K562 (cell line): ENCODE results near the gene SLC4A1. TPM values are rescaled to one million over a fixed set of nuclear protein-coding genes. Genes with fewer than 3 reads are reported as not detected.
A peak's percentile ranks its signal among the peaks of the same experiment; 100 is the strongest.

Experiments used
- ATF3 ChIP-seq, 2 experiments: fragments of 450-650 bp in 1 of 2; sonication (generic) in 1 of 2; formaldehyde crosslinking in 1 of 2; IDR thresholded peaks in 1 of 2; conservative IDR thresholded peaks in 1 of 2; 2 replicates each; pipeline versions ENCODE4 v1.6.1 to v1.8.1; 2016 to 2023; ENCODE audit warnings: mild to moderate bottlenecking in 2 of 2, moderate library complexity in 2 of 2, inconsistent platforms in 1 of 2, missing genetic modification reagents in 1 of 2
- CBX8 ChIP-seq: fragments of 200-600 bp; sonication (generic); IDR thresholded peaks from 2 replicates; pipeline ENCODE4 v1.6.1; 2012; ENCODE audit warnings: borderline replicate concordance, mixed run types, low read depth, mild to moderate bottlenecking, moderate library complexity, mixed read lengths, low read length, control low read depth, inconsistent platforms; ENCODE audit not compliant: poor library complexity, severe bottlenecking; ENCODE audit errors: extremely low read depth
- CEBPZ ChIP-seq: fragments of 150-350 bp; IDR thresholded peaks from 2 replicates; pipeline ENCODE4 v1.6.1; 2014; ENCODE audit warnings: low read depth, mild to moderate bottlenecking, low read length, borderline replicate concordance
- CREBBP ChIP-seq: IDR thresholded peaks from one replicate; pipeline ENCODE4 v1.6.1; 2012; ENCODE audit warnings: low read depth, mild to moderate bottlenecking, control low read depth, inconsistent platforms, low read length
- ETS1 ChIP-seq: conservative IDR thresholded peaks from 2 replicates; pipeline ENCODE4 v1.6.1; 2011; ENCODE audit warnings: low read depth, mild to moderate bottlenecking, low read length; ENCODE audit not compliant: control insufficient read depth
- FOXJ3 ChIP-seq: sonication (generic); formaldehyde crosslinking; IDR thresholded peaks from 2 replicates; pipeline ENCODE4 v1.4.0; 2020; ENCODE audit warnings: mild to moderate bottlenecking, missing genetic modification reagents
- HIVEP1 ChIP-seq: fragments of 250-450 bp; sonication (Bioruptor Pico); IDR thresholded peaks from 2 replicates; pipeline ENCODE4 v1.4.0; 2020; ENCODE audit warnings: mild to moderate bottlenecking
- HNRNPK ChIP-seq: fragments of 200-400 bp; formaldehyde crosslinking; IDR thresholded peaks from one replicate; pipeline ENCODE4 v1.6.1; 2018; ENCODE audit warnings: mild to moderate bottlenecking, low read depth, low read length; ENCODE audit not compliant: poor library complexity, severe bottlenecking
- HNRNPUL1 ChIP-seq: fragments of 200-400 bp; formaldehyde crosslinking; IDR thresholded peaks from 2 replicates; pipeline ENCODE4 v1.6.1; 2017; ENCODE audit warnings: low read length
- IRF2 ChIP-seq: sonication (generic); formaldehyde crosslinking; IDR thresholded peaks from 2 replicates; pipeline ENCODE4 v1.8.1; 2022; ENCODE audit warnings: mild to moderate bottlenecking, missing genetic modification reagents
- KAT7 ChIP-seq: sonication (generic); formaldehyde crosslinking; IDR thresholded peaks from 2 replicates; pipeline ENCODE4 v1.8.0; 2022; ENCODE audit warnings: missing genetic modification reagents, mild to moderate bottlenecking, borderline replicate concordance
- KDM4B ChIP-seq, 2 experiments: fragments of 450-650 bp in 1 of 2; sonication (generic) in 1 of 2; IDR thresholded peaks; 2 replicates each; pipeline ENCODE4 v1.6.1; 2016 to 2017; ENCODE audit warnings: borderline replicate concordance in 2 of 2, antibody characterized with exemption in 1 of 2, low read depth in 1 of 2, mild to moderate bottlenecking in 1 of 2
- L3MBTL2 ChIP-seq: fragments of 450-650 bp; IDR thresholded peaks from 2 replicates; pipeline ENCODE4 v1.6.1; 2016; ENCODE audit warnings: mild to moderate bottlenecking, moderate library complexity
- SIRT6 ChIP-seq: IDR thresholded peaks from one replicate; pipeline ENCODE4 v1.6.1; 2012; ENCODE audit warnings: low read depth, mild to moderate bottlenecking, control low read depth, inconsistent platforms, low read length, moderate library complexity
- SRSF3 ChIP-seq: fragments of 200-400 bp; formaldehyde crosslinking; IDR thresholded peaks from 2 replicates; pipeline ENCODE4 v1.6.1; 2016; ENCODE audit warnings: mild to moderate bottlenecking, low read length, moderate library complexity; ENCODE audit not compliant: insufficient read depth
- STAT5B ChIP-seq: fragments of 250-450 bp; sonication (Bioruptor Pico); IDR thresholded peaks from 2 replicates; pipeline ENCODE4 v1.8.0; 2021; ENCODE audit warnings: mild to moderate bottlenecking, inconsistent platforms
- TEAD4 ChIP-seq, 2 experiments: sonication (generic) in 1 of 2; formaldehyde crosslinking in 1 of 2; IDR thresholded peaks; 2 replicates each; pipeline versions ENCODE4 v1.6.1 to v1.8.0; 2012 to 2022; ENCODE audit warnings: borderline replicate concordance in 1 of 2, inconsistent platforms in 1 of 2, low read length in 1 of 2, mild to moderate bottlenecking in 1 of 2, missing genetic modification reagents in 1 of 2
- TFAM ChIP-seq: fragments of 250-450 bp; sonication (Bioruptor Pico); conservative IDR thresholded peaks from 2 replicates; pipeline ENCODE4 v1.5.0; 2021; ENCODE audit warnings: mild to moderate bottlenecking, moderate library complexity
- TOE1 ChIP-seq, 2 experiments: fragments of 450-650 bp in 1 of 2; sonication (generic) in 1 of 2; formaldehyde crosslinking in 1 of 2; IDR thresholded peaks; 2 replicates each; pipeline versions ENCODE4 v1.7.1 to v1.8.0; 2016 to 2022; ENCODE audit warnings: borderline replicate concordance in 2 of 2, mild to moderate bottlenecking in 2 of 2, antibody characterized with exemption in 1 of 2, inconsistent platforms in 1 of 2, low read depth in 1 of 2, missing genetic modification reagents in 1 of 2, moderate library complexity in 1 of 2
- ZBED1 ChIP-seq: IDR thresholded peaks from 2 replicates; pipeline ENCODE4 v1.6.1; 2014
- ZC3H8 ChIP-seq: fragments of 450-650 bp; IDR thresholded peaks from 2 replicates; pipeline ENCODE4 v1.6.1; 2017
- ZFX ChIP-seq: sonication (generic); formaldehyde crosslinking; IDR thresholded peaks from 2 replicates; pipeline ENCODE4 v1.8.0; 2022; ENCODE audit warnings: mild to moderate bottlenecking, missing genetic modification reagents, moderate library complexity
- ZNF3 ChIP-seq: fragments of 250-450 bp; sonication (Bioruptor Pico); IDR thresholded peaks from 2 replicates; pipeline ENCODE4 v1.5.0; 2021; ENCODE audit warnings: mild to moderate bottlenecking, moderate library complexity
- polyA plus RNA-seq, 8 experiments: library from polyadenylated mRNA; depleted of rRNA in 4 of 8; stranded (reverse) in 5 of 8; unstranded in 3 of 8; fragments of >200 nt; fragmentation: Nextera tagmentation in 2 of 8; fragmentation: Illumina TruSeq in 1 of 8; extraction: Ambion mirVana in 2 of 8; extraction: Trizol in 1 of 8; gene quantifications; 2 replicates each; pipeline versions ENCODE4 v1.2.1 to v1.2.3, GENCODE V29; 2011 to 2014; ENCODE audit warnings: inconsistent platforms in 1 of 8, missing spikeins in 1 of 8
- total RNA-seq, 7 experiments: library from RNA; depleted of rRNA in 6 of 7; stranded (reverse); fragments of >200 nt in 6 of 7; fragmentation: Illumina TruSeq in 2 of 7; extraction: Trizol in 2 of 7; gene quantifications; 2 replicates each; pipeline versions ENCODE4 v1.2.1 to v1.2.3, GENCODE V29; 2011 to 2021; ENCODE audit warnings: low replicate concordance in 1 of 7

SLC4A1 gene
- total and polyA plus RNA-seq, 9 of the 15 experiments (the other 6 are each of a cell fraction or from before 2014, with no cell fraction given), result 0.14 to 1.00 (median 0.53) TPM

GRCh38 chr17:44219108-44219615 is 48.8 kb downstream of the SLC4A1 start (continued):
- TF ChIP-seq CEBPZ (no peak), FOXJ3 (CRISPR knock-in tag) (no peak), L3MBTL2 (peak; percentile 55; the same call in 1 of the 2 replicates), ETS1 (no peak; the same call in 1 of the 2 replicates), CREBBP (no peak), HIVEP1 (CRISPR knock-in tag) (no peak), ATF3 (IDR thresholded peaks at IDR 0.05) (no peak), ATF3 (CRISPR knock-in tag; conservative IDR thresholded peaks at IDR 0.05) (no peak), TEAD4 (IDR thresholded peaks at IDR 0.05; ENCODE audit: low read length) (no peak), TEAD4 (CRISPR knock-in tag; IDR thresholded peaks at IDR 0.05; ENCODE audit: borderline replicate concordance) (no peak), KDM4B (IDR thresholded peaks at IDR 0.05; ENCODE audit: borderline replicate concordance in 2 of 2, low read depth in 1 of 2) (no peak), ZBED1 (no peak), CBX8 (no peak), ZNF3 (CRISPR knock-in tag) (no peak), IRF2 (CRISPR knock-in tag) (no peak), KAT7 (no peak), TOE1 (IDR thresholded peaks at IDR 0.05; ENCODE audit: borderline replicate concordance) (no peak), TOE1 (CRISPR knock-in tag; IDR thresholded peaks at IDR 0.05; ENCODE audit: borderline replicate concordance, low read depth) (no peak), SRSF3 (no peak), HNRNPUL1 (no peak), TFAM (CRISPR knock-in tag) (no peak), SIRT6 (no peak), HNRNPK (no peak), ZFX (peak; percentile 71), ZC3H8 (no peak), STAT5B (CRISPR knock-in tag) (no peak)
